Urothelium cell line (cell line): Measurements from ENCODE around the gene GNAZ.
"Not testable (repeated sequence)": the region's sequence is repeated elsewhere in the genome, so short reads cannot be mapped to it uniquely, and the experiment has no call there.

Experiments used
- DNase-seq: peaks from one replicate; pipeline ENCODE4 v3.0.0; 2011; ENCODE audit warnings: low spot score, mixed read lengths
- FAIRE-seq: peaks from 2 replicates; lab custom pipeline; 2011; peaks lifted over from hg19 to GRCh38; lab: Jason Lieb, UNC

The GNAZ gene

DNA sequence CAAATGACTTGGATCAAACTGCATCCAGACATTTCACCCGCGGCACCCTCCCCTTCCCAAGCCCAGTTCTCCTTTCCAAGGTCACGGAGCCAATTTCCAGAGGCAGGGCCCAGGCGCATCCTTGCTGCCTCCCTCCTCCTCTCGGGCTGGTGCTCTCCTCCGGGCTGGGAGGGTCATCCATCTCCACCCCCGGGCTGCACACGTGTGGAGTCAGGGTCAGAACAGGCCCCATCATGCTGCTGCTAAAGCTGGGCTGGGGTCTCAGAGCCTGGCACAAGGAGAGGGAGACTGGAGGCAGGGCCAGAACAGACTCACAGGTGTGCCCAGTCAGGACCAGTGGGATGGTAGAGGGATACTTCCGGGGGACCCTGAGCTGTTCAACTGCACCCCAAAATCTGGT lies 57.5 kb downstream of the GNAZ start:
- DNase-seq (no peak), FAIRE-seq (peak; percentile 5)

DNA sequence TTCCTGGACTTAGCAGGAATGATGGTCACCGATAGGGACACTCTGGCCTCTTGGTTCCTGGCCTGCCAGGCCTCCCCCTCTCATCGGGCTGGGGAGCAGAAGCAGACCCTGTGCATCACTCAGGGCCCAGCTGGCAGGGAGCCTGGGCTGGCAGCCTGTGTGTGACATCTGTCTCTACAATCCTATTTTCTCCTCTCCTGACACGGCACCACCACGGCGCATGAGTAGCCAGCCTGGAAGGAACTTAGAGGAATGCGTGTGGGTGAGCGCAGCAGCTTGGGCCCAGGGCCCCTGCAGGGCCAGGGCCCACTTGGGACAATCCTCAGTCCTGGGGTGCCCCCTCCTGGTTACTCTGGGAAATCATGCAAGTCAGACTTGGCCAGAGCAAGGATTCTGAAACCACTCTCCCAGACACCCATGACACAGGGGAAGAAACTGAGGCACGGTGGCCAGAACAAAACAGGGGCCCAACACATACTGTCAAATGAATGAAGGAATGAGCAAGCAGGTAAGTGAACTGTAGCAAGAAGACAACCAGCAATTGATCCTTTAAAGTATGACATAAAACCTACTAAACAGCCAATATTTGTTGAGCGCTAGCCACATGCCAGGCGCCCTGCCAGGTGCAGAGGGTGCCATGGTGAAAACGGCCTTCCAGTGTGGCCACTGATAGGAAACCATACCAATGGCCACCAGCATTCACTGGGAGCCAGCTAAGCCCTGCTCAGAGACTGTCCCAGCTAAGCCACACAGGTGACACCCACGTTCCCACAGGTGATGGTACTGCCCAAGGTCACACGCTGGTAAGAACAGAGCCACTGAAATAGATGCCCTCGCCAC lies 58.2 kb downstream of the GNAZ start:
- FAIRE-seq (peak; percentile 69), DNase-seq (peak; percentile 90)

- FAIRE-seq = no peak
- DNase-seq = no peak
Measured at GRCh38 chr22:23129149-23129548, 58.8 kb downstream of the GNAZ start.

DNA sequence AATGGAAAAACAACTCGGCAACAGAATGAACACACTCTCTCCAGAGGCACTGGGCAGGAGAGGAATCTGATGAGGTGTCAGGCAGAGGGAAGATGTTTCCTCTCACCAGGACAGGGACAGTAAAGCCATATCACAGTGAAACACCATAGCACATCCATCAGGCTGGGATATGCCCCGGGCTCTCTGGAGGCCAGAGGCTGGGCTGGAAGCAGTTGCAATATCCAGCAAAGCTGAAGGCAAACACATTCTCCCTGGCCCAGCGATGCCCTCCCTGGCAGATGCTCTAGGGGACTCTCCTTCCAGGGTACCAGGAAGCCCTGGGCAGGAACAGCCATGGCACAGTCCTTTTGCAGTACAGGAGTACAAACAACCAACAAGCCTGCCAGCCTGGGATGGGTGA lies 60.4 kb downstream of the GNAZ start:
- DNase-seq (no peak), FAIRE-seq (peak; percentile 88)

- FAIRE-seq = no peak
- no peak for DNase-seq
Measured at GRCh38 chr22:23131931-23132330, 61.6 kb downstream of the GNAZ start.

- FAIRE-seq (no peak), DNase-seq (no peak)
Measured at GRCh38 chr22:23132376-23133091, 62.2 kb downstream of the GNAZ start.

DNA sequence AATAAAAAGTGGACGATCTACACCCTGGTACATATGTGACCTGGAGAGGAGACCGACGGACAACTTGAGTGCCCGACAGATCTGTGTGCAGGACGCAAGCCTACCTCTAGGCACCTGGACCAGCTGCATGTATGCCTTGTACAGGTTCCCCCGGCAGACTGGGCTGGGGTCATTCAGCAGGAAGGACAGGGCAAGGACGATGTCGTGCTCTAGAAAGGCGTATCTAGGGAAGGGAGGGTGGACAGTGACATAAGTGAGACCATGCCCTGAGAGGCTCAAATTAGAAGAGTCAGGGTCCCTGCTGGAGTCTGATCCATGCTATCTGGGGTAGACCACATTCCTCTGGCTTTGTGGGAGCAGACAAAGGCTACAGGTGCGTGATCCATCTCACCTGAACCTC lies 63.6 kb downstream of the GNAZ start:
- DNase-seq = no peak
- no peak for FAIRE-seq

- FAIRE-seq = not testable (repeated sequence)
Measured at GRCh38 chr22:23136991-23137390, 66.7 kb downstream of the GNAZ start.

DNA sequence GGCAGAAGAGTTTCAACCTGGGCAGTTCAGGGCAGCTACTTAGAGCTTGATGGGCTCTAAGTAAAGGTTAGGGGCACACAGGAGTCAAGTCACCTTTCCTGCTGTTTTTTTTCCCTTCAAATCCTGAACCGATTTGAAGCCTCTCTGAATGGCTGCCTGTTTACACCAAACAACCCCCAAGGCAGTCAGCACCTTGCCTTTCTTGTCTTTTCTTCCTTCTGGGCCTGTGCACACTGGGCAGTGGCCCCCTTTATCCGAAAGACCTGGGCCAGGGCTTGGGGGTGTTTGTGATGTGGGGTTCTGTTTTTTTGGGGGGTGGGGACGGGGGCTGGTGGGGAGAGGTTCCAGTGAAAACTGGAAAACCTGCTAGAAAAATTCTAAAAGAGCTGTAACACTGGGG lies 67.1 kb downstream of the GNAZ start:
- FAIRE-seq (no peak), DNase-seq (no peak)

More at GRCh38 chr22:23136991-23137390, 66.7 kb downstream of the GNAZ start:
- not testable (repeated sequence) for DNase-seq

GRCh38 chr22:23137905-23138561 lies 67.7 kb downstream of the GNAZ start:
- FAIRE-seq = no peak
- DNase-seq = no peak

- FAIRE-seq = no peak
- DNase-seq = no peak
Measured at GRCh38 chr22:23138584-23139435, 68.5 kb downstream of the GNAZ start.

- no peak for FAIRE-seq
- no peak for DNase-seq
Measured at GRCh38 chr22:23140385-23140784, 70.1 kb downstream of the GNAZ start.

- no peak for FAIRE-seq
- DNase-seq = no peak
Measured at GRCh38 chr22:23142546-23143105, 72.3 kb downstream of the GNAZ start.

DNA sequence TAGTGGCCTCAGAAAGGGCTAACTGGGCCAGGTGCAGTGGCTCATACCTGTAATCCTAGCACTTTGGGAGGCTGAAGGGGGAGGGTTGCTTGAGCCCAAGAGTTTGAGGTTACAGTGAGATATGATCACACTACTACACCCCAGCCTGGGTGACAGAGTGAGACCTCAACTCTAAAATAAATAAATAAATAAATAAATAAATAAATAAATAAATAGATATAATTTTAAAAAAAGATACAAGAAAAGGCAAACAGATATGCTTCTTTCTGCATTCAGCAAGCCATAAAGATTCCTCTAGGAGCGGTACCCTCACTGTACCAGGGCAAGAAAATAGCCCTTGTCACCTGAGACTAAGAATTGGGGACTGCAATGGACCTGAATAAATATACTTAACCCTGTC lies 72.8 kb downstream of the GNAZ start:
- FAIRE-seq (no peak), DNase-seq (no peak)

- DNase-seq = no peak
- no peak for FAIRE-seq
Measured at GRCh38 chr22:23144432-23144831, 74.1 kb downstream of the GNAZ start.

- FAIRE-seq = peak; percentile 91
- peak; percentile 99 for DNase-seq
Measured at GRCh38 chr22:23144932-23145877, 74.9 kb downstream of the GNAZ start, which contains the start of gene RAB36. TSS of gene RAB36 (plus strand) at chr22:23145477. CDS start at chr22:23146617, 1,140 bp downstream.

DNA sequence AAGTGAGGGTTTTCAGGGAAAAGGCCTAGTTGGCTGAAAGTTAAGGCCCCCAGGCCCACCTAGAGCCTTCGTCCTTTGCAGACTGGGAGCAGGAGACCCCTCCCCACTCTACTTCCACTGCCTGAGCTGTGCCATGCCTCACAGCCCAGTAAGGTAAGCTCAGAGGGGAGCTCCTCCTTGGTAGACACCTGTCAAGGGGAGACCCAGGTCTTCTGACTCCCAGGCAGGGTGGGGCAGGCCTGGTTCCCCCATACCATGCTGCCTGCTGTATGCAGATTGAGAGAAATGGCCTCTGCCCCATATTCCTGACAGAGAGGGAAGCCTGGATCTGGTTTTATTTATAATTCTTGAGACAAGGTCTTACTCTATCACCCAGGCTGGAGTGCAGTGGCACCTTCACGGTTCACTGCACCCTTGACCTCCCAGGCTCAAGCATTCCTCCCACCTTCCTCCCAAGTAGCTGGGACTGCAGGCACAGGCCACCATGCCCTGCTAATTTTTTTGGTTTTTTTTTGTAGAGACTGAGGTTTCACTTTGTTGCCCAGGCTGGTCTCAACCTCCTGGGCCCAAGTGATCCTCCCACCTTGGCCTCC lies 75.7 kb downstream of the GNAZ start:
- DNase-seq (no peak), FAIRE-seq (no peak)

GRCh38 chr22:23146478-23147205 lies 76.3 kb downstream of the GNAZ start:
- FAIRE-seq = no peak
- no peak for DNase-seq
